ENCODE results near the gene KRT7.

Gene KRT7

GRCh38 chr12:52232674-52233461 lies at the start of gene KRT7:
KRT7 (plus strand) TSS chr12:52233243; CDS start chr12:52233297, 54 bp downstream.
- DNase-seq, result no peak

GRCh38 chr12:52183544-52183910 lies 49.5 kb upstream of the KRT7 start:
- no peak for DNase-seq

GRCh38 chr12:52183971-52184370 lies 49.1 kb upstream of the KRT7 start:
- DNase-seq, result no peak

- DNase-seq, result no peak
These were observed 48.2 kb upstream of the KRT7 start for GRCh38 chr12:52184813-52185212.

GRCh38 chr12:52185400-52185967 lies 47.6 kb upstream of the KRT7 start:
- DNase-seq, result no peak

- DNase-seq, result no peak
These were observed 46.8 kb upstream of the KRT7 start for GRCh38 chr12:52186118-52186840.

- DNase-seq, result no peak
These were observed 45.8 kb upstream of the KRT7 start for GRCh38 chr12:52187206-52187605.

- no peak for DNase-seq
These were observed 45.4 kb upstream of the KRT7 start for GRCh38 chr12:52187640-52188039.

GRCh38 chr12:52188658-52189057 lies 44.4 kb upstream of the KRT7 start:
- no peak for DNase-seq

GRCh38 chr12:52189376-52190174 lies 43.5 kb upstream of the KRT7 start:
- DNase-seq, result no peak

GRCh38 chr12:52190860-52191729 lies 41.9 kb upstream of the KRT7 start:
- DNase-seq, result no peak

GRCh38 chr12:52191841-52192791 lies 40.9 kb upstream of the KRT7 start, which contains the start of gene KRT80:
KRT80 (minus strand) TSS chr12:52192014; CDS start chr12:52191902, 112 bp downstream.
- peak; percentile 5 for DNase-seq

- DNase-seq, result no peak
These were observed 39.5 kb upstream of the KRT7 start for GRCh38 chr12:52193532-52193931.

GRCh38 chr12:52193991-52194390 lies 39.1 kb upstream of the KRT7 start:
- DNase-seq, result no peak

GRCh38 chr12:52195065-52195730 lies 37.8 kb upstream of the KRT7 start:
- no peak for DNase-seq

- DNase-seq, result no peak
These were observed 35.4 kb upstream of the KRT7 start for GRCh38 chr12:52197371-52198231.

- no peak for DNase-seq
These were observed 34.4 kb upstream of the KRT7 start for GRCh38 chr12:52198454-52199215.

GRCh38 chr12:52199294-52199919 lies 33.6 kb upstream of the KRT7 start:
- no peak for DNase-seq

Measured in CD4-positive, alpha-beta T cell treated with Interleukin-6 for 4 hours (primary cell).